ENCODE data around the gene SGMS1.
A peak's percentile ranks its signal among the peaks of the same experiment; 100 is the strongest.

GRCh38 chr10:50275650-50276235 lies 348.0 kb downstream of the SGMS1 start:
- TF ChIP-seq, protein P1, sequence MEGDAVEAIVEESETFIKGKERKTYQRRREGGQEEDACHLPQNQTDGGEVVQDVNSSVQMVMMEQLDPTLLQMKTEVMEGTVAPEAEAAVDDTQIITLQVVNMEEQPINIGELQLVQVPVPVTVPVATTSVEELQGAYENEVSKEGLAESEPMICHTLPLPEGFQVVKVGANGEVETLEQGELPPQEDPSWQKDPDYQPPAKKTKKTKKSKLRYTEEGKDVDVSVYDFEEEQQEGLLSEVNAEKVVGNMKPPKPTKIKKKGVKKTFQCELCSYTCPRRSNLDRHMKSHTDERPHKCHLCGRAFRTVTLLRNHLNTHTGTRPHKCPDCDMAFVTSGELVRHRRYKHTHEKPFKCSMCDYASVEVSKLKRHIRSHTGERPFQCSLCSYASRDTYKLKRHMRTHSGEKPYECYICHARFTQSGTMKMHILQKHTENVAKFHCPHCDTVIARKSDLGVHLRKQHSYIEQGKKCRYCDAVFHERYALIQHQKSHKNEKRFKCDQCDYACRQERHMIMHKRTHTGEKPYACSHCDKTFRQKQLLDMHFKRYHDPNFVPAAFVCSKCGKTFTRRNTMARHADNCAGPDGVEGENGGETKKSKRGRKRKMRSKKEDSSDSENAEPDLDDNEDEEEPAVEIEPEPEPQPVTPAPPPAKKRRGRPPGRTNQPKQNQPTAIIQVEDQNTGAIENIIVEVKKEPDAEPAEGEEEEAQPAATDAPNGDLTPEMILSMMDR (IDR thresholded peaks at IDR 0.05 in 8 of 11, conservative IDR thresholded peaks at IDR 0.05 in 3 of 11) = peak in 10 of 11 experiments; percentile 12 to 69 (median 52)
- no peak for TF ChIP-seq POLR2A (IDR thresholded peaks at IDR 0.05)
- TF ChIP-seq POLR2AphosphoS5 (IDR thresholded peaks at IDR 0.05) = no peak
